PC-3 (cell line): ENCODE data around the gene A4GALT.

Source experiments
- EZH2phosphoT487 ChIP-seq: fragments of 300-600 bp; sonication (generic); IDR thresholded peaks from 2 replicates; pipeline ENCODE4 v1.6.1; 2018; ENCODE audit warnings: mild to moderate bottlenecking, antibody characterized with exemption, low read length, borderline replicate concordance
- TF ChIP-seq, protein P1 (sequence below): fragments of 300-600 bp; sonication (generic); conservative IDR thresholded peaks from 2 replicates; pipeline ENCODE4 v1.5.1; 2017; ENCODE audit warnings: antibody characterized with exemption, low read depth, mild to moderate bottlenecking, low read length

GRCh38 chr22:42648368-42649245 is 72.1 kb downstream of the A4GALT start:
- TF ChIP-seq, protein P1, sequence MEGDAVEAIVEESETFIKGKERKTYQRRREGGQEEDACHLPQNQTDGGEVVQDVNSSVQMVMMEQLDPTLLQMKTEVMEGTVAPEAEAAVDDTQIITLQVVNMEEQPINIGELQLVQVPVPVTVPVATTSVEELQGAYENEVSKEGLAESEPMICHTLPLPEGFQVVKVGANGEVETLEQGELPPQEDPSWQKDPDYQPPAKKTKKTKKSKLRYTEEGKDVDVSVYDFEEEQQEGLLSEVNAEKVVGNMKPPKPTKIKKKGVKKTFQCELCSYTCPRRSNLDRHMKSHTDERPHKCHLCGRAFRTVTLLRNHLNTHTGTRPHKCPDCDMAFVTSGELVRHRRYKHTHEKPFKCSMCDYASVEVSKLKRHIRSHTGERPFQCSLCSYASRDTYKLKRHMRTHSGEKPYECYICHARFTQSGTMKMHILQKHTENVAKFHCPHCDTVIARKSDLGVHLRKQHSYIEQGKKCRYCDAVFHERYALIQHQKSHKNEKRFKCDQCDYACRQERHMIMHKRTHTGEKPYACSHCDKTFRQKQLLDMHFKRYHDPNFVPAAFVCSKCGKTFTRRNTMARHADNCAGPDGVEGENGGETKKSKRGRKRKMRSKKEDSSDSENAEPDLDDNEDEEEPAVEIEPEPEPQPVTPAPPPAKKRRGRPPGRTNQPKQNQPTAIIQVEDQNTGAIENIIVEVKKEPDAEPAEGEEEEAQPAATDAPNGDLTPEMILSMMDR: no peak
- TF ChIP-seq EZH2phosphoT487: no peak
